A172 (cell line): ENCODE data around the gene MORC1. TPM values are rescaled to one million over a fixed set of nuclear protein-coding genes. Genes with fewer than 3 reads are reported as not detected.

Experiments used
- DNase-seq: peaks from one replicate; pipeline ENCODE4 v3.0.0-alpha.2; 2015; ENCODE audit warnings: low spot score
- total RNA-seq: library from RNA; depleted of rRNA; stranded (reverse); fragments of >200 nt; shearing (Covaris generic); gene quantifications from 2 replicates; pipeline ENCODE4 v1.2.3, GENCODE V29; 2014; rRNA removed

MORC1 gene
- total RNA-seq, 1 experiment from 2014 or later = not detected

GRCh38 chr3:108946292-108947285 lies 171.3 kb downstream of the MORC1 start:
- peak; percentile 21 for DNase-seq

GRCh38 chr3:108940568-108941263 lies 177.2 kb downstream of the MORC1 start:
- DNase-seq = no peak

GRCh38 chr3:108940166-108940565 lies 177.8 kb downstream of the MORC1 start:
- no peak for DNase-seq

- no peak for DNase-seq
Measured at GRCh38 chr3:108936924-108937689, 180.8 kb downstream of the MORC1 start.

GRCh38 chr3:108931035-108931434 lies 186.9 kb downstream of the MORC1 start:
- DNase-seq = no peak

- DNase-seq = no peak
Measured at GRCh38 chr3:108918866-108919265, 199.1 kb downstream of the MORC1 start.

GRCh38 chr3:108914774-108915641 lies 202.9 kb downstream of the MORC1 start:
- DNase-seq = peak; percentile 84

- no peak for DNase-seq
Measured at GRCh38 chr3:108909799-108910198, 208.1 kb downstream of the MORC1 start.

Other genes starting within 250 kb of the MORC1 start
- gene GUCA1C, start 164.3 kb downstream of the MORC1 start, total RNA-seq = not detected in 2 replicates
- not detected in 2 replicates for gene C3orf85, start 18.6 kb upstream of the MORC1 start, total RNA-seq
- gene DPPA2, start 198.4 kb upstream of the MORC1 start, total RNA-seq = not detected in 2 replicates
- not detected in 2 replicates for gene DPPA4, start 219.4 kb upstream of the MORC1 start, total RNA-seq